ENCODE measurements around the gene PLXNA2. TPM values are rescaled to one million over a fixed set of nuclear protein-coding genes. Genes with fewer than 3 reads are reported as not detected.

Gene PLXNA2
- total and polyA plus RNA-seq, 2 of the 4 experiments (the other 2 are of a cell fraction), result 0.72 to 1.1 TPM

DNA sequence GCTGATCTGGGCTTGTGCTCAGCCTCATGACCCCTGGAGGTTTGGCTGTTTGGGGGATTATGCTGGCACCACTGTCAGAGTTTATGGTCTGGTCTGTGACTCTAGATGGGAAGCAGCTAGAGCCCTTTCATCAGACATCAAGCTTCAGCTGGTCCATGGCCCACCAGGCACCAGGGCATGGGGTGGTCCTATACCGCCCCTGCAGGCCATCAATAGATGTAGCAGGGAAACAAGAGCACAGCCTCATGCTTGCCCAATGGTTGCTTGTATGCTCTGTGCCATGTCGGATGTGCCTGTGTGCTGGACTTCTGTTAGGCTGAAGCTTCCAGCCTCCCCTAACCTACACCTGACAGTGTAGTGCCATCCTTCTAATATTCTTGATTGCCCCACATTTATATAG is 262.2 kb downstream of the PLXNA2 start:
- no peak overlapping the region for H2BK15ac ChIP-seq (ENCODE audit: low read depth, low read length)
- ChIA-PET CTCF (interaction anchor here (0.7 to 1.2 kb wide), 4 partner anchors 8 to 153 kb away, joined by 3 to 4 read pairs (median 4); no protein-coding TSS in a partner anchor), POLR2A (ENCODE audit: unreplicated experiment) (no interaction called here)
- no peak overlapping the region for H3K4me2 ChIP-seq (ENCODE audit: low read depth, low read length)
- H3K9ac ChIP-seq (ENCODE audit: low read depth, low read length), result no peak overlapping the region
- H3K27me3 ChIP-seq (ENCODE audit: control insufficient read depth, insufficient read depth, low read length), result peaks cover 15% of the 10 kb centered on the region
- no peak overlapping the region for H3K27ac ChIP-seq (ENCODE audit: insufficient read depth, low read length)
- H2AK9ac ChIP-seq (replicated peaks; ENCODE audit: low read depth, low read length, poor library complexity), result no peak overlapping the region
- TF ChIP-seq MAFK (IDR thresholded peaks at IDR 0.05; ENCODE audit: low read depth, low read length) (no peak), RAD21 (IDR thresholded peaks at IDR 0.05; ENCODE audit: low read length) (peak; percentile 23; the same call in 1 of the 2 replicates), FOS (IDR thresholded peaks at IDR 0.05; ENCODE audit: low read depth, low read length) (no peak), SMC3 (IDR thresholded peaks at IDR 0.05; ENCODE audit: low read depth, low read length) (no peak), BHLHE40 (IDR thresholded peaks at IDR 0.05; ENCODE audit: low read depth, low read length) (no peak), NFE2L2 (IDR thresholded peaks at IDR 0.05; ENCODE audit: low read depth, low read length) (no peak)
- TF ChIP-seq, protein P1, sequence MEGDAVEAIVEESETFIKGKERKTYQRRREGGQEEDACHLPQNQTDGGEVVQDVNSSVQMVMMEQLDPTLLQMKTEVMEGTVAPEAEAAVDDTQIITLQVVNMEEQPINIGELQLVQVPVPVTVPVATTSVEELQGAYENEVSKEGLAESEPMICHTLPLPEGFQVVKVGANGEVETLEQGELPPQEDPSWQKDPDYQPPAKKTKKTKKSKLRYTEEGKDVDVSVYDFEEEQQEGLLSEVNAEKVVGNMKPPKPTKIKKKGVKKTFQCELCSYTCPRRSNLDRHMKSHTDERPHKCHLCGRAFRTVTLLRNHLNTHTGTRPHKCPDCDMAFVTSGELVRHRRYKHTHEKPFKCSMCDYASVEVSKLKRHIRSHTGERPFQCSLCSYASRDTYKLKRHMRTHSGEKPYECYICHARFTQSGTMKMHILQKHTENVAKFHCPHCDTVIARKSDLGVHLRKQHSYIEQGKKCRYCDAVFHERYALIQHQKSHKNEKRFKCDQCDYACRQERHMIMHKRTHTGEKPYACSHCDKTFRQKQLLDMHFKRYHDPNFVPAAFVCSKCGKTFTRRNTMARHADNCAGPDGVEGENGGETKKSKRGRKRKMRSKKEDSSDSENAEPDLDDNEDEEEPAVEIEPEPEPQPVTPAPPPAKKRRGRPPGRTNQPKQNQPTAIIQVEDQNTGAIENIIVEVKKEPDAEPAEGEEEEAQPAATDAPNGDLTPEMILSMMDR (conservative IDR thresholded peaks at IDR 0.05; ENCODE audit: low read depth, low read length), result peak; percentile 33
- no peak overlapping the region for H3K14ac ChIP-seq (replicated peaks; ENCODE audit: low read depth, low read length)
- H3K4ac ChIP-seq (ENCODE audit: low read depth, low read length), result no peak overlapping the region
- DNase-seq, result no peak
- in situ Hi-C loops (cut with MboI; ENCODE audit: low sequenced_read_pairs), result no loop called here
- no peak overlapping the region for H2BK20ac ChIP-seq (ENCODE audit: low read depth, low read length)
- no peaks in the 10 kb centered on the region for H3K36me3 ChIP-seq (ENCODE audit: control insufficient read depth, insufficient read depth, low read length)
- no peak overlapping the region for H4K5ac ChIP-seq (ENCODE audit: low read depth, low read length)
- H3K18ac ChIP-seq (ENCODE audit: low read depth, low read length), result no peak overlapping the region
- H4K91ac ChIP-seq (ENCODE audit: insufficient read depth, low read depth, low read length), result no peak overlapping the region
- no peaks in the 10 kb centered on the region for H3K9me1 ChIP-seq (ENCODE audit: insufficient read depth, low read length)
- peak overlapping the region; percentile 10 for H2AFZ ChIP-seq (replicated peaks; ENCODE audit: low read length, poor library complexity)
- H3K4me3 ChIP-seq (ENCODE audit: insufficient read depth, low read depth, low read length), result no peak overlapping the region
- intact Hi-C loops (cut with micrococcal nuclease), result no loop called here
- 0% methylated on average over 1 of the region's 2 CpGs; no CpG with 5 or more reads in 1 of the 2 experiments for WGBS, 2 experiments (ENCODE audit: extremely low coverage in 2 of 2, insufficient read length in 1 of 2)
- no peak overlapping the region for H2BK5ac ChIP-seq (ENCODE audit: low read depth, low read length, poor library complexity, severe bottlenecking)
- no peak overlapping the region for H4K8ac ChIP-seq (ENCODE audit: low read depth in 2 of 2, low read length in 2 of 2)
- H3K56ac ChIP-seq (ENCODE audit: extremely low read depth, insufficient read depth, low read length), result no peak overlapping the region
- dilution Hi-C loops (cut with HindIII; ENCODE audit: low sequenced_read_pairs, unreplicated experiment), result no loop called here
- no peaks in the 10 kb centered on the region for H3K4me1 ChIP-seq (ENCODE audit: control insufficient read depth, insufficient read depth, low read length)
- H3K23ac ChIP-seq (ENCODE audit: low read depth, low read length), result no peak overlapping the region
- no peak overlapping the region for H2AK5ac ChIP-seq (ENCODE audit: low read depth, low read length)
- no peaks in the 10 kb centered on the region for H4K20me1 ChIP-seq (ENCODE audit: insufficient read depth, low read length)
- ATAC-seq (ENCODE audit: low read depth), result peak; percentile 57; the same call in 1 of the 2 replicates
- BruUV-seq (replicated peaks), result no TSS peak
- H3K9me3 ChIP-seq (ENCODE audit: control insufficient read depth, insufficient read depth, low read length), result no peaks in the 10 kb centered on the region
- no peaks in the 10 kb centered on the region for H3K79me1 ChIP-seq (ENCODE audit: low read depth in 1 of 2, low read length in 2 of 2)
- no peak overlapping the region for H2BK120ac ChIP-seq (ENCODE audit: low read depth, low read length)
